PC-3 (cell line): ENCODE measurements around the gene GPR22. TPM values are rescaled to one million over a fixed set of nuclear protein-coding genes. Genes with fewer than 3 reads are reported as not detected.

Experiments used
- ATAC-seq: fragments of 200-7000 bp; cut with Tn5 transposase; 2 replicates; pipeline ENCODE4 v1.9.1; 2020; ENCODE audit warnings: mild to moderate bottlenecking, moderate library complexity
- BruUV-seq: library from RNA; stranded (reverse); fragments of 400-500 nt; replicated peaks from 2 replicates; lab custom pipeline; 2021; lab: Mats Ljungman, UMichigan
- CTCF ChIA-PET: fragments of 300-600 bp; sonication (Branson Sonifier 250); formaldehyde crosslinking; loops from one replicate; lab custom pipeline; 2022; ENCODE audit warnings: antibody characterized with exemption; lab: Charles Lee
- POLR2A ChIA-PET: fragments of 300-600 bp; sonication (Branson Sonifier 250); formaldehyde crosslinking; loops from one replicate; lab custom pipeline; 2022; ENCODE audit warnings: antibody characterized with exemption; ENCODE audit not compliant: unreplicated experiment; lab: Charles Lee
- DNase-seq: peaks from one replicate; pipeline ENCODE4 v3.0.0-alpha.2; 2015
- H2AFZ ChIP-seq: fragments of 300-600 bp; sonication (generic); 2 replicates; pipeline ENCODE4 v1.6.0; 2016; ENCODE audit warnings: antibody characterized with exemption, low read length
- H3F3A ChIP-seq: fragments of 300-600 bp; sonication (generic); one replicate; pipeline ENCODE4 v1.6.0; 2017; ENCODE audit warnings: antibody characterized with exemption, low read length, control low read depth, mild to moderate bottlenecking; ENCODE audit not compliant: unreplicated experiment
- H3K27ac ChIP-seq: fragments of 300-600 bp; sonication (generic); 2 replicates; pipeline ENCODE4 v1.5.1; 2016; ENCODE audit warnings: mild to moderate bottlenecking, low read length
- H3K27me3 ChIP-seq: fragments of 300-600 bp; sonication (generic); 2 replicates; pipeline ENCODE4 v1.6.1; 2016; ENCODE audit warnings: low read length, mixed read lengths
- H3K36me3 ChIP-seq: fragments of 300-600 bp; sonication (generic); 2 replicates; pipeline ENCODE4 v1.6.1; 2016; ENCODE audit warnings: low read depth, mixed run types, low read length, mixed read lengths
- H3K4me1 ChIP-seq: fragments of 300-600 bp; sonication (generic); 2 replicates; pipeline ENCODE4 v1.5.1; 2016; ENCODE audit warnings: low read length; ENCODE audit not compliant: insufficient read depth
- H3K4me2 ChIP-seq: fragments of 300-600 bp; sonication (generic); 2 replicates; pipeline ENCODE4 v1.6.0; 2016; ENCODE audit warnings: low read length
- H3K4me3 ChIP-seq: fragments of 300-600 bp; sonication (generic); 2 replicates; pipeline ENCODE4 v1.5.1; 2016; ENCODE audit warnings: mild to moderate bottlenecking, low read length, mixed read lengths
- H3K79me2 ChIP-seq: fragments of 300-600 bp; sonication (generic); 2 replicates; pipeline ENCODE4 v1.6.1; 2017; ENCODE audit warnings: low read length, mixed read lengths
- H3K9ac ChIP-seq: fragments of 300-600 bp; sonication (generic); 2 replicates; pipeline ENCODE4 v1.6.0; 2016; ENCODE audit warnings: mild to moderate bottlenecking, low read length
- H3K9me2 ChIP-seq: fragments of 300-600 bp; sonication (generic); replicated peaks from 2 replicates; pipeline ENCODE4 v1.6.1; 2016; ENCODE audit warnings: mixed run types, low read length, mixed read lengths
- H3K9me3 ChIP-seq: fragments of 300-600 bp; sonication (generic); 2 replicates; pipeline ENCODE4 v1.6.1; 2016; ENCODE audit warnings: low read length, mixed read lengths
- H4K20me1 ChIP-seq: fragments of 300-600 bp; sonication (generic); 2 replicates; pipeline ENCODE4 v1.6.1; 2016; ENCODE audit warnings: low read length, mixed read lengths
- CTCF ChIP-seq: fragments of 300-600 bp; sonication (generic); conservative IDR thresholded peaks from 2 replicates; pipeline ENCODE4 v1.5.1; 2017; ENCODE audit warnings: antibody characterized with exemption, low read depth, mild to moderate bottlenecking, low read length
- EZH2 ChIP-seq: fragments of 300-600 bp; sonication (generic); IDR thresholded peaks from one replicate; pipeline ENCODE4 v1.6.1; 2017; ENCODE audit warnings: antibody characterized with exemption, mild to moderate bottlenecking, low read length; ENCODE audit not compliant: unreplicated experiment
- EZH2phosphoT487 ChIP-seq: fragments of 300-600 bp; sonication (generic); IDR thresholded peaks from 2 replicates; pipeline ENCODE4 v1.6.1; 2018; ENCODE audit warnings: mild to moderate bottlenecking, antibody characterized with exemption, low read length, borderline replicate concordance
- intact Hi-C: fragments of 100-400 bp; cut with micrococcal nuclease; formaldehyde crosslinking; loops from 2 replicates; pipeline ENCODE4 v1.9.0; 2023
- total RNA-seq: library from RNA; depleted of rRNA; stranded (reverse); fragments of >200 nt; gene quantifications from 2 replicates; pipeline ENCODE4 v1.2.3, GENCODE V29; 2014

The GPR22 gene
- total RNA-seq, 1 experiment from 2014 or later = not detected

GRCh38 chr7:107502797-107503196 is 32.9 kb downstream of the GPR22 start:
- H3K79me2 ChIP-seq = no peaks in the 10 kb centered on the region
- H3K9me3 ChIP-seq = no peaks in the 10 kb centered on the region
- H3K4me2 ChIP-seq = no peak overlapping the region
- ChIA-PET POLR2A (no interaction called here), CTCF (no interaction called here)
- H3F3A ChIP-seq = no peaks in the 10 kb centered on the region
- no peak overlapping the region for H3K4me3 ChIP-seq
- no peak for DNase-seq
- H2AFZ ChIP-seq = no peak overlapping the region
- H4K20me1 ChIP-seq = no peaks in the 10 kb centered on the region
- H3K9me2 ChIP-seq = no peaks in the 10 kb centered on the region
- TF ChIP-seq EZH2 (no peak), EZH2phosphoT487 (no peak), CTCF (no peak)
- intact Hi-C loops = no loop called here
- BruUV-seq = no TSS peak
- H3K36me3 ChIP-seq = no peaks in the 10 kb centered on the region
- H3K9ac ChIP-seq = no peak overlapping the region
- H3K4me1 ChIP-seq = peaks cover 24% of the 10 kb centered on the region
- no peak overlapping the region for H3K27ac ChIP-seq
- ATAC-seq = no peak
- H3K27me3 ChIP-seq = no peaks in the 10 kb centered on the region

DNA sequence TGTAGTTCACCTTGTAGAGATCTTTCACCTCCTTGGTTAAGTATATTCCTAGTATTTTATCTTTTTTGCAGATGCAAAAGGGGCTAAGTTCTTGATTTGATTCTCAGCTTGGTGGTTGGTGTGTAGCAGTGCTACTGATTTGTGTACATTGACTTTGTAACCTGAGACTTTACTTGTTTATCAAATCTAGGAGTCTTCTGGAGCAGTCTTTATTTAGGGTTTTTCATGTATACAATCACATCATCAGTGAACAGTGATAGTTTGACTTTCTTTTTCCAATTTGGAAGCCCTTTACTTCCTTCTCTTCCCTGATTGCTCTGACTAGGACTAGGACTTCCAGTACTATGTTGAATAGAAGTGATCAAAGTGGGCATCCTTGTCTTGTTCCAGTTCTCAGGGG is 33.8 kb downstream of the GPR22 start:
- BruUV-seq = no TSS peak
- no peaks in the 10 kb centered on the region for H3K9me2 ChIP-seq
- peaks cover 24% of the 10 kb centered on the region for H3K4me1 ChIP-seq
- H3K9ac ChIP-seq = no peak overlapping the region
- H3K27me3 ChIP-seq = no peaks in the 10 kb centered on the region
- no peak overlapping the region for H2AFZ ChIP-seq
- H3F3A ChIP-seq = no peaks in the 10 kb centered on the region
- no peak overlapping the region for H3K4me3 ChIP-seq
- no peak overlapping the region for H3K27ac ChIP-seq
- no peaks in the 10 kb centered on the region for H3K79me2 ChIP-seq
- ChIA-PET POLR2A (no interaction called here), CTCF (no interaction called here)
- TF ChIP-seq EZH2phosphoT487 (no peak), CTCF (no peak), EZH2 (no peak)
- ATAC-seq (no peak), DNase-seq (no peak)
- intact Hi-C loops = no loop called here
- H3K36me3 ChIP-seq = no peaks in the 10 kb centered on the region
- H3K4me2 ChIP-seq = no peak overlapping the region
- no peaks in the 10 kb centered on the region for H3K9me3 ChIP-seq
- no peaks in the 10 kb centered on the region for H4K20me1 ChIP-seq

DNA sequence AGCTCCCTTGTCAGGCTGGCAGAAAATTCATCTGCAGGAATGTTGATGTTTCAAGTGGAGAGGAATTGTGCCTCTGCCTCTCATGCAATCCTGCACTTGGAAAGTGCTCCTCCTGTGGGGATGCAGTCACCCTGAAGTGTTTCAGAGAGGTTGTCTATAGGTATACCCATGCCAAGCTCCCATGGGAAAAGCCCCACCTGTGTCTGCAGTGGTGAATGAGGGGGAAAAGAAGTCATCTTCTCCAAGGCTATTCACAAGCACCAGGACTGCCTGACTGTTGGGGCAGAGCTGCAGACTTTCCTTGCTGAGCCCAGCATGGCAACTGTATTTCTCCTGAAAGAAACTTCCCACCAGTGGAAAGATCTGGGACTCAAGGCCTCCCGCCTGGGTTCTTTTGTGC is 35.5 kb downstream of the GPR22 start:
- Histone ChIP-seq H3K27ac (peak overlapping the region; percentile 99), H2AFZ (no peak overlapping the region), H3K36me3 (no peaks in the 10 kb centered on the region), H3K4me3 (no peak overlapping the region), H3K9me3 (no peaks in the 10 kb centered on the region), H3K4me1 (peaks cover 24% of the 10 kb centered on the region), H3K9me2 (no peaks in the 10 kb centered on the region), H4K20me1 (no peaks in the 10 kb centered on the region), H3K9ac (no peak overlapping the region; the same call in 1 of the 2 replicates), H3K4me2 (0 out of 2 replicates have a peak overlapping the region, but pooled peaks have one; percentile 89), H3K27me3 (no peaks in the 10 kb centered on the region), H3F3A (no peaks in the 10 kb centered on the region), H3K79me2 (no peaks in the 10 kb centered on the region)
- no peak for ATAC-seq
- BruUV-seq = no TSS peak
- ChIA-PET POLR2A (interaction anchor here (0.5 kb wide), 1 partner anchor 1256 kb away, joined by 3 read pairs; no protein-coding TSS in a partner anchor), CTCF (no interaction called here)
- no peak for DNase-seq
- TF ChIP-seq CTCF = no peak
- TF ChIP-seq EZH2 = no peak
- TF ChIP-seq EZH2phosphoT487 = no peak
- intact Hi-C loops = no loop called here
